ENCODE data around the gene POLA1.
"Not testable (repeated sequence)": the region's sequence is repeated elsewhere in the genome, so short reads cannot be mapped to it uniquely, and the experiment has no call there.

Gene POLA1

DNA sequence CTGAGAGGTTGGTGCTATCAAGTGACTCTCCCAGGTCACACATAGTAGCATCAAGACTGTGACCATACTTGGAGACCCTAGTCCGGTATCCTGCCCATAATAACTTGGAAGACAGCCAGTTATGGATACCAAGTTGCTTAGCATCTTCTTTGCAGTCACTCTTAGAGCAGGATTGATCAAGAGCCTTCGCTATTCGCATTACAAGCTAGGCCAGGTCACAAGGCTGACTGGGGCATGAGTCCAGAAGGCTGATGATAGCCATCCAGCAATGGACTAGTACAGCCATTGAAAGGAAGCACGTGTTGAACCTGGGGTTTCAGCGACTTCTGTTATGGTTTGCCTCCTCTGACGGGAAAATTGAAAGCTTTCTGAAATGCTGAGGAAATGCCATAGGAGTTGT is 157.6 kb downstream of the POLA1 start:
- peaks cover 24% of the 10 kb centered on the region for H3K36me3 ChIP-seq (replicated peaks)

DNA sequence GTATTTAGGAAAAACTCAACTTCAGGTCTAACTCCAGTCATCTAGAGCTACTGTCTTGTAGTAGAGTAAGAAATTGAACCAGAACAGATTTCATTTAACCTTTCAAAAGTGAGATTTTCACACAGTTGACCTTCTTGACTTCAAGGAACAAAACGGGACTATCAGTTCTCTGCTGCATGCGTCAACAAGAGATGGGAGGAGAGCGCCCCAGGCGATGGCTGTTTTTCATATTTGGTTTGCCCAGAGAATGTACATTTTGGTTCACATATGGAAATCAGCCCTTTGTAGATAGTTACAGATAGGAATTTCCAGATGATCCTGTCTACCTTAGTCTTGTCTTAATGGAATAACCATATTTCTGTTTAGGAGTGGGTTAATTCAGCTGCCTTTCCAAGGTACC is 158.1 kb downstream of the POLA1 start:
- no peaks in the 10 kb centered on the region for H3K27me3 ChIP-seq (ENCODE audit: low read depth)
- H3K4me3 ChIP-seq: no peak overlapping the region
- peaks cover 6% of the 10 kb centered on the region for H3K4me1 ChIP-seq
- peaks cover 24% of the 10 kb centered on the region for H3K36me3 ChIP-seq (replicated peaks)
- in situ Hi-C loops (cut with MboI; ENCODE audit: low sequenced_read_pairs): no loop called here
- no peak for DNase-seq (ENCODE audit: low spot score in 2 of 2)
- H3K9me3 ChIP-seq: no peaks in the 10 kb centered on the region

More for the DNA sequence above, 157.6 kb downstream of the POLA1 start:
- Histone ChIP-seq H3K27me3 (ENCODE audit: low read depth) (no peaks in the 10 kb centered on the region), H3K4me1 (peaks cover 9% of the 10 kb centered on the region), H3K4me3 (no peak overlapping the region), H3K9me3 (no peaks in the 10 kb centered on the region)
- in situ Hi-C loops (cut with MboI; ENCODE audit: low sequenced_read_pairs): no loop called here
- no peak for DNase-seq (ENCODE audit: low spot score in 2 of 2)

DNA sequence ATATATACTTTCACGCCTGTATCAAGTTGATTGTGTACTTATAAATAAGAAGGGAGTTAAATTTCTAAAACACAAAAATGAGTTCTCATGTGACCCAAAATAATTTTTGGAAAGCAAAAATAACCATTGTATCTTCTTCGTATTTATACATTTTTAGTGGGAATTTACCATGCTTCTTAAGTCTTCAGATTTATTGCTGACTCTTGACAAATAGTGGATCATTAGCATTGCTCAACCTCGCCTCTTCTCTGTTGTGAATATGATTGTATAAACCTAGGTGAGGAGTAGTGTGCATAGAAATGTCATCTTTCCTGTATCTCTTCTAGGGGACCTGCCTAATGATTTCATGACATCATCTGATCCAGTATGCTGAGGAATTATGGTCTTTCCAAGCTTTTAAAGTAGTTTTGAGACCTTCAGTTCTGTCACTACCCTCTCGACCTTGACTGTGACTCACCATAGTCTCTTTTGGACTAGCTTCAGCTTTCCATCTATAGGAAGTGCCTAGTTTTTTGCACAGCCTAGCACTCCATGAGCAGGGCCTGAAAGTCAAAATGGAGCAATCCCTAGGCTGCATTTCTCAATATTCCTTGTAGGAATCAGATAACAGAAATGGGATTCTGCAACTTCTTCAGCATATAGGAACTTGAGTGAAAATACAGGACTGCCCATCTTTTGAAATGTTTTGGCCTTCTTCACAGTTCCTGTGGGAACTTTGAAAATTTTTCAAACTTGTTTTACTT is 164.5 kb downstream of the POLA1 start:
- in situ Hi-C loops (cut with MboI; ENCODE audit: low sequenced_read_pairs): no loop called here
- H3K4me1 ChIP-seq: peaks cover 9% of the 10 kb centered on the region
- H3K27me3 ChIP-seq (ENCODE audit: low read depth): no peaks in the 10 kb centered on the region
- no peak for DNase-seq (ENCODE audit: low spot score in 2 of 2)
- no peak overlapping the region for H3K4me3 ChIP-seq
- no peaks in the 10 kb centered on the region for H3K9me3 ChIP-seq
- peaks cover 11% of the 10 kb centered on the region for H3K36me3 ChIP-seq (replicated peaks)

DNA sequence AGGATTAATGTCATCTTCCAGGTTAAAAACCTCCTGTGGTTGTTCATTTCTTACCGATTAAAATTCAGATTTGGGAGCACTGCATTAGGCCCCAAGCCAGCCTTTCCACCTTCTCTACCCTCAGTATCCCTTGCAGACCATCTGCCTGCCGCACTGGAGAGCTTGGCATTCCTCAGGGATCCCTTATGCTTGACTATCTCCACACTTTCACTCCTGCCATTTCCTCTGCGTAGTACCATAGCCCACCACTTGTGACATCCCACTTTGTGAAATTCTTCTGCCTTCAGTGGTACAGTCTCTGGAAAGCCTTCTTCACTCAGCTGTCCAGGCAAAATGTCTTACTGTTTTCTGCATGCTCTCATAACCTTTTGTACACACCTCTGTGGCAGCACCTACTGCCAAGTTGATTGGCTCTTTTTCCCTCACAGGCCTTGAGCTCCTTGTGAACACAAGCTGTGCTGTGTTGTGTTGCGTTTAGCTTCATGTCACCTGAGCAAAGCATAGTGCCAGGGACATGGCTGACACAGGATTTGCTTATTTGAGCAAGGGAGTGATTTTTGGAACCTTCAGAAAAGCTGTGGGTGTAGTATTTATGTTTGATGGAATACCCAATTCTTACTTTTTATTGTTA is 165.6 kb downstream of the POLA1 start:
- Histone ChIP-seq H3K9me3 (no peaks in the 10 kb centered on the region), H3K36me3 (replicated peaks) (peaks cover 10% of the 10 kb centered on the region), H3K4me1 (peaks cover 9% of the 10 kb centered on the region), H3K27me3 (ENCODE audit: low read depth) (no peaks in the 10 kb centered on the region), H3K4me3 (no peak overlapping the region)
- DNase-seq (ENCODE audit: low spot score in 2 of 2): no peak
- in situ Hi-C loops (cut with MboI; ENCODE audit: low sequenced_read_pairs): no loop called here

DNA sequence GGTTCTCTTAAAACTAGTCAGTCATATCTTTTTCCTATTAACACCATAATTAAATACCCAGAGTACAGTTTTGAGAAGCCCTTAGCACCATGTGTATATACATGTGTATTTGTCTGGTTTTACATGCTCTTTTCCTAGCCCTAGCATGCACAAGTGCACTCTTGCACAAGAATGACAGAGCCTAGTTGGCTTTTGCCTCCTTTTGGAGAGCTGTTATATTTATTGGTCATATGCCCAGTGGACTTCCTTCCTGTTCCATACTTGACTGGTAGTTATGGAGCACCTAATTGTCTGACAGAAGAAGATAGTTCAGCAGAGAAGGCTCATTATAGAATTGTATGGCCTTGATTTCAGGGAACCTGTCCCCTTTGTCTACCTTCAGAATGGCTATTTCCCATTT is 166.4 kb downstream of the POLA1 start:
- peaks cover 9% of the 10 kb centered on the region for H3K4me1 ChIP-seq
- peaks cover 10% of the 10 kb centered on the region for H3K36me3 ChIP-seq (replicated peaks)
- DNase-seq (ENCODE audit: low spot score in 2 of 2): no peak
- H3K27me3 ChIP-seq (ENCODE audit: low read depth): no peaks in the 10 kb centered on the region
- no peak overlapping the region for H3K4me3 ChIP-seq
- H3K9me3 ChIP-seq: no peaks in the 10 kb centered on the region
- in situ Hi-C loops (cut with MboI; ENCODE audit: low sequenced_read_pairs): no loop called here

DNA sequence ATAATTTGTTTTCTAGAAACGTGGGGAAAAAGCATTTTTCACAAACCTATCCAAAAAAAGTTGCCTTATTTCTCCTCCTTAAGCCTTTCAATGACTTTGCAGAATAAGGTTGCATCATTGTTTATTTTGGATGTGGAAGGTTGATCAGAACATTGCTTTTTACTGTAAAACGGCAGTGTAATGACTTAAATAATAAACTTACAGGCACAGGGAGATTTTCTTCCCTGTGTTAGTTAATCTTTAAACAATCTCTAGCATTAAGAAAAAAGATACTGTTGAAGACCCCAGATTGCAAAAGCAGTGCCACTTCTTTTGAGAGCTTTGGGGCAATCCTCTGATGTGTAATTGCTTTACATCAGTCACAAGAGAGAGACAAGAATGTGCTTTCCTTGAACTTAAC is 168.6 kb downstream of the POLA1 start:
- DNase-seq (ENCODE audit: low spot score in 2 of 2): no peak
- peaks cover 9% of the 10 kb centered on the region for H3K4me1 ChIP-seq
- in situ Hi-C loops (cut with MboI; ENCODE audit: low sequenced_read_pairs): no loop called here

DNA sequence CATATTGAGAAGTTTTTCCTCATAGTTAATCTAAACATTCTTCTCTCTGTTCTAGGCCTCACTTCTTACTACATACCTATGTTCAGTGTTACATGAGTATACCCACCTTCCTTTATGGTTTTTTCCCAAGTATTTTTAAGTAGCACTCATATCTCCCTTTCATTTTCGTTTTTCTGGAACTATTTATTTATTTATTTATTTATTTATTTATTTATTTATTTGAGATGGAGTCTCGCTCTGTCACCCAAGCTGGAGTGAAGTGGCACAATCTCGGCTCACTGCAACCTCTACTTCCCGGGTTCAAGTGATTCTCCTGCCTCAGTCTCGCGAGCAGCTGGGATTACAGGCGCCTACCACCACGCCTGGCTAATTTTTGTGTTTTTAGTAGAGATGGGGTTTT is 170.1 kb downstream of the POLA1 start:
- H3K4me1 ChIP-seq; H3K36me3 ChIP-seq (replicated peaks); in situ Hi-C loops (cut with MboI; ENCODE audit: low sequenced_read_pairs); H3K9me3 ChIP-seq; H3K4me3 ChIP-seq; H3K27me3 ChIP-seq (ENCODE audit: low read depth); DNase-seq (ENCODE audit: low spot score in 2 of 2): not testable (repeated sequence)

More for the DNA sequence above, 168.6 kb downstream of the POLA1 start:
- Histone ChIP-seq H3K4me3 (no peak overlapping the region), H3K36me3 (replicated peaks) (peaks cover 10% of the 10 kb centered on the region), H3K9me3 (no peaks in the 10 kb centered on the region), H3K27me3 (ENCODE audit: low read depth) (no peaks in the 10 kb centered on the region)

DNA sequence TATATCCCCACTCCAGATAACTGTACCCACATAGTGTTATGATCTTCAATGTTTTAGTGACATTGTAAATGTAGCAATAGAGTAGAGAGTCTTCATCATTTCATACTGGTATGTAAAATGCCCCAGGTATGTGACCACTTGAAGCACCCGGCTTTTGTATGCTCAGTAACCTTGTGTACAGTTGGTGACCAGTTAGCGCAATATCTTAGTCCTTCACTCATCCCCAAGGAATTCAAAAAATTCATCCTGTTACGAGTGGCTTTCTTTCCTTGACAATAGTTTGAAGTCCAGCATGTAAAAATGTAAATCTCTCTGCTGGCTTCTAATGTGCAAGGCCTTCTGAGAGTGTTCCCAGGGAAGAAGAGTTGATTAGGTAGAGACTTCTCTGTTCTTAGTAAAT is 176.4 kb downstream of the POLA1 start:
- Histone ChIP-seq H3K9me3 (no peaks in the 10 kb centered on the region), H3K36me3 (replicated peaks) (no peaks in the 10 kb centered on the region; the same call in 1 of the 2 replicates), H3K27me3 (ENCODE audit: low read depth) (no peaks in the 10 kb centered on the region), H3K4me3 (no peak overlapping the region), H3K4me1 (peaks cover 14% of the 10 kb centered on the region)
- DNase-seq (ENCODE audit: low spot score in 2 of 2): peak; percentile 29 to 67
- in situ Hi-C loops (cut with MboI; ENCODE audit: low sequenced_read_pairs): no loop called here

DNA sequence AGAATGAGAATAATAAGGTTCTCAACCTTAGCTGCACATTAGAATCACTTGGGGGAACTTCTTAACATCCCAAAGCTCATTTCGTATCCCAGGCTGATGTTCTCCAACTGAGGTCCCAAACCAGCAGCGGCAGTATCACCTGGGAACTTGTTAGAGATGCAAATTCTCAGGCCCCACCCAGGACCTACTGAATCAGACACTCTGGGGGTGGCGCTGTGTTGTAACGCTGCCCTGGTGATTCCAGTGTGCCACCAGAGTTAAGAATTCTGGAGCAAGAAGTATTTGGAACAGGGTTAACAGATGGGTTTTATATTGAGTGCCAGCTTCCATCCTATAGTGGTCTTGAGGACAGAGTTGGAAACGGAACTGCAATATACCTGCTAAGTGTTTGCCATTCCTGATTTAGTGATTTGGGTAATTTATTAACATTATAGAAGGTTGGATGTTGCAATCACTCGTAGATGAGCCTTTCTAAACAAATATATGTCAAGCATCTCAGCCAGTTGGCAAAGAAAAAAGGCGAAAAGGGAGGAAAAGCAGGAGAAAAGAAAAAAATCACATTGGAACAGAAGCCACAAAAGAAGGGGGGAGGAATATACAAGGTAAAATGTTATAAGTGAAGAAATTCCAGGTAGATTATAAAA is 181.0 kb downstream of the POLA1 start:
- in situ Hi-C loops (cut with MboI; ENCODE audit: low sequenced_read_pairs): no loop called here
- no peaks in the 10 kb centered on the region for H3K27me3 ChIP-seq (ENCODE audit: low read depth)
- H3K9me3 ChIP-seq: no peaks in the 10 kb centered on the region
- no peaks in the 10 kb centered on the region for H3K36me3 ChIP-seq (replicated peaks)
- H3K4me1 ChIP-seq: peaks cover 46% of the 10 kb centered on the region
- no peak for DNase-seq (ENCODE audit: low spot score in 2 of 2)
- H3K4me3 ChIP-seq: no peak overlapping the region

DNA sequence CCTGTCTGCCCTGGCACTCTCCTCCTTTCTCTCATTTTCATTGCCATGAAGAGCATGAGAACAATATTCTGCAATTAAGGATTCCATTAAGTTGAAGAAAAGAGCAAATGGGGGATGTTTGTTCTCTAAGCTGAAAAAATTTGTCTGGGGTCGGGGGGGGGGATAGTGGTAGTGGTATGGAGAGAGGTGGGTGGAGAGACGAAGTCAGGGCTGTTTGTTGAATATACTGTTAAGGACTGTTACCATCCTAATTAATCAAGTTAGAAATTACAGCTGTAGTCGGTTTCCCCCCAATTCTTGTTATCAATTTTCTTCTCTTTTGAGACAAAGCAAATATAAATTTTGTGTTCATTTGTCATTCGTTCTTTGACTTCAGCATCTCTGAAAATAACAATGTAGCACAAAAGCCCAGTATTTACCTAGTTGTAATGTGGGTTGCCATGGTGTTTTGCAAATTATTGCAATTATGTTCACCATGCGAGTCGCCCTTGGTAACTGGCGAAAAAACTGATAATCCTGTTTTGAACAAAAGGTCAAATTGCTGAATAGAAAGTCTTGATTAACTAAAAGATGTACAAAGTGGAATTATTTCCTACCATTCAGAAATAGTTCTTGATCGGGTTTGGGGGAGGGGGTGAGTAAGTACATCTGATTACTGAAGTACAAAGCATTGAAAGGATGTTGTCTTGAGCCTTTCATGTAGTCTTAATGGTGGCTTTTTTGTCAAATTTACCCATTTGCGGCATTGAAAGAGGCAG is 183.0 kb downstream of the POLA1 start:
- Histone ChIP-seq H3K9me3 (no peaks in the 10 kb centered on the region), H3K4me3 (no peak overlapping the region), H3K4me1 (peaks cover 36% of the 10 kb centered on the region), H3K36me3 (replicated peaks) (no peaks in the 10 kb centered on the region), H3K27me3 (ENCODE audit: low read depth) (no peaks in the 10 kb centered on the region)
- in situ Hi-C loops (cut with MboI; ENCODE audit: low sequenced_read_pairs): no loop called here
- DNase-seq (ENCODE audit: low spot score in 2 of 2): peak; percentile 66 to 87

DNA sequence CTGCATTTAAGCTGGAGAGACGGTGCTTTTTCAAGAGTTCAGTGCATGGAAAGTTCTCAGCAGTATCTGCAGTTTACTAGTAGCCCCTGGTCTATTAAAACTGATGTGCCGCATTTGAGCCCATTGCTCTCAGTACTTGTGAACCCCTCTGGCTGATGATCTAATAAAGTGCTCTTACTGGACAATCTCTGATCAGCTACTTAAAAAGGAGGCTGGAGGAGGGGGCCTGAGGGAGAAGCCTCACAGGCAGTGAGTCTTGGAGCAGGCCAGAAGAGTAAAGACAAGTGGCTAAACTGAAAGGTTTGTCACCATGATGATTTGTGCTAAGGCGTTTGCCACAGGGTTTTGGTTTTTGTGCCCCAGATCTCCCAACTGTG is 183.6 kb downstream of the POLA1 start:
- peaks cover 36% of the 10 kb centered on the region for H3K4me1 ChIP-seq
- no peak for DNase-seq (ENCODE audit: low spot score in 2 of 2)
- in situ Hi-C loops (cut with MboI; ENCODE audit: low sequenced_read_pairs): no loop called here

DNA sequence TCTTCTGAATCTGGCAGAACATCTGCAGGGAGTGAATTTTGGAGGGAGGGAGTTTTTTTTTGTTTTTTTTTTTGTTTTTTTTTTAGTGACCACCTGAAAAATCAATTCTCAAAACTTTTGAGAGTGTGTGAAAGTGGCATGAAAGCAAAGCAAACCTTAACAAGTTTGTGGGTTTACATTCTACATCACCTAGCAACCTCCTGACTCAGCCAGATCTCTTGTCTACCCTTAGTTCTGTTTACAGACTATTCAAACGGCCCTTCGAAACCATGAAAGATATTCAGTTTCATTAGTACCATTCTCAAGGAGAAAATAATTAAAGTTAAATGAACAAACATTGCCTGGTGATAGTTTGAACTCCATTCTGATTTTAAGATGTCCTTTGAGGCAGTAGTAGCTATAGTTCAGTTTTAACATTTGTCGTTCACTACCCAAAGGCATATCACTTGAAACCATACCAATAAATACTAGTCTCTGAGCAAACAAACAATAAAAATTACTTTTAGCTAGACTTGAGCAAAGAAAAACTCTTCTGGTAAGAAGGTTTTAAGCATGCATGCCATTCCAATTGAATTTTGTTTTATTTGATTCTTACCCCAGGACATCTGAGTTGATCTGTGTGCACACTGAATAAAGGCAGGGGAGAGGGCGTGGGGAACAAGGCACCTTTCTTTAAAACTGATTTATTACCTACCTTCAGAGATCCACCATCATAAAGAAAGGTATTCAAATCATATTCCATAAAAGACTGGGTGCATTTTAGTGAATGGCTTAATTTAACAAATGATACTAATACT is 184.3 kb downstream of the POLA1 start:
- Histone ChIP-seq H3K27me3 (ENCODE audit: low read depth) (no peaks in the 10 kb centered on the region), H3K36me3 (replicated peaks) (no peaks in the 10 kb centered on the region), H3K4me3 (no peak overlapping the region), H3K9me3 (no peaks in the 10 kb centered on the region), H3K4me1 (peaks cover 40% of the 10 kb centered on the region)
- DNase-seq (ENCODE audit: low spot score in 2 of 2): peak; percentile 27 to 66
- in situ Hi-C loops (cut with MboI; ENCODE audit: low sequenced_read_pairs): no loop called here

More for the DNA sequence above, 183.6 kb downstream of the POLA1 start:
- Histone ChIP-seq H3K9me3 (no peaks in the 10 kb centered on the region), H3K27me3 (ENCODE audit: low read depth) (no peaks in the 10 kb centered on the region), H3K4me3 (no peak overlapping the region), H3K36me3 (replicated peaks) (no peaks in the 10 kb centered on the region)

DNA sequence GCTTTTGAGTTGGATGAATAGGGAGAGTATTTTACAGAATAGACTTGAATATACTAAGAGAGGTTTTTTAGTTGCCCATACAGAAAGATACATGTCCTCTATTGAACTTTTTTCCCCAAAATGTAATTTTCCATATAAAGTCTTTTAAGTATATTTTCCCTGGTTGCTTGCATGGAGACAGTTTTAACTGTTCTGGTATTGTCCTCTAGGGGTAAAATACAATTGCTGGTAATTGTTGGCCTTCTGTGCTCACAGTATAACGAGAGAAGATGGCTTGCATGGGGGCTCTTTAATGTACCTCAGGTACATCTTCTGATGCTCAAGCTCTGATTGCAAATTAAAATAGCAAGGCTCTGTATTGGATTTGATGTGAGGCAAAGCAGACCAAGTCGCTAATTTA is 186.0 kb downstream of the POLA1 start:
- no peak for DNase-seq (ENCODE audit: low spot score in 2 of 2)
- no peak overlapping the region for H3K4me3 ChIP-seq
- H3K27me3 ChIP-seq (ENCODE audit: low read depth): no peaks in the 10 kb centered on the region
- no peaks in the 10 kb centered on the region for H3K9me3 ChIP-seq
- peaks cover 55% of the 10 kb centered on the region for H3K4me1 ChIP-seq
- no peaks in the 10 kb centered on the region for H3K36me3 ChIP-seq (replicated peaks)
- in situ Hi-C loops (cut with MboI; ENCODE audit: low sequenced_read_pairs): no loop called here

Measured in HAP-1 (cell line).